Gastrocnemius medialis (tissue), 4 donors: ENCODE data around the gene KMT5B. TPM values are rescaled to one million over a fixed set of nuclear protein-coding genes. Genes with fewer than 3 reads are reported as not detected.

Source experiments
- ATAC-seq, 2 donors: fragments of 150-250 bp; one replicate each; pipeline ENCODE4 v1.9.1; 2016
- DNase-seq, 2 donors: peaks; one replicate each; pipeline ENCODE4 v3.0.0-alpha.2; 2019
- H3K27ac ChIP-seq, 4 donors: fragments of 200-600 bp; sonication (generic); 1 replicate in 1 of 4; 2 replicates in 3 of 4; pipeline ENCODE4 v1.5.1; 2016 to 2018; ENCODE audit warnings: mild to moderate bottlenecking in 2 of 4, moderate library complexity in 1 of 4
- H3K27me3 ChIP-seq, 3 donors: fragments of 200-600 bp; sonication (generic) in 2 of 3; 1 replicate in 1 of 3; 2 replicates in 2 of 3; pipeline versions ENCODE4 v1.5.1 to v1.6.0; 2016 to 2019; ENCODE audit warnings: mild to moderate bottlenecking in 1 of 3, moderate library complexity in 1 of 3
- H3K36me3 ChIP-seq, 2 donors: fragments of 200-600 bp; sonication (generic) in 1 of 2; one replicate each; pipeline ENCODE4 v1.5.1; 2017 to 2018
- H3K4me1 ChIP-seq, 2 donors: fragments of 200-600 bp; sonication (generic) in 1 of 2; one replicate each; pipeline ENCODE4 v1.5.1; 2016 to 2017; ENCODE audit warnings: mild to moderate bottlenecking in 2 of 2
- H3K4me3 ChIP-seq, 4 donors: fragments of 200-600 bp; sonication (generic) in 3 of 4; 1 replicate in 1 of 4; 2 replicates in 3 of 4; pipeline ENCODE4 v1.5.1; 2016 to 2019; ENCODE audit warnings: mild to moderate bottlenecking in 2 of 4
- H3K9me3 ChIP-seq, 3 donors: fragments of 200-600 bp; sonication (generic) in 2 of 3; 1 replicate in 1 of 3; 2 replicates in 2 of 3; pipeline ENCODE4 v1.5.1; 2016 to 2019
- POLR2A ChIP-seq, 2 donors: fragments of 450-650 bp; IDR thresholded peaks; one replicate each; pipeline ENCODE4 v1.6.1; 2017; ENCODE audit warnings: antibody characterized with exemption in 2 of 2, mild to moderate bottlenecking in 2 of 2, moderate library complexity in 2 of 2
- in situ Hi-C, 4 donors: fragments of 200-750 bp; cut with MboI; loops; one replicate each; pipeline versions ENCODE4 v1.15.0 to v1.8.0; 2017; ENCODE audit warnings: low sequenced_read_pairs in 4 of 4
- intact Hi-C: fragments of 100-400 bp; cut with DNase I; formaldehyde crosslinking; loops from one replicate; pipeline ENCODE4 v1.15.1; 2023; ENCODE audit warnings: low total_unique reads
- total RNA-seq, 4 donors: library from RNA; depleted of rRNA; stranded (reverse); fragments of >200 nt; gene quantifications; one replicate each; pipeline versions ENCODE4 v1.1.0 to v1.2.3, GENCODE V29; 2016
- TF ChIP-seq, protein P1 (sequence below), 5 experiments: fragments of 450-650 bp in 3 of 5; fragments of 200-600 bp in 2 of 5; sonication (generic) in 2 of 5; IDR thresholded peaks in 4 of 5; conservative IDR thresholded peaks in 1 of 5; 1 replicate in 4 of 5; 2 replicates in 1 of 5; pipeline ENCODE4 v1.5.1; 2016 to 2019; ENCODE audit warnings: antibody characterized with exemption in 5 of 5, mild to moderate bottlenecking in 3 of 5, moderate library complexity in 3 of 5

KMT5B gene
- total RNA-seq, 4 donors from 2014 or later = 17.3 to 21.0 (median 19.2) TPM

DNA sequence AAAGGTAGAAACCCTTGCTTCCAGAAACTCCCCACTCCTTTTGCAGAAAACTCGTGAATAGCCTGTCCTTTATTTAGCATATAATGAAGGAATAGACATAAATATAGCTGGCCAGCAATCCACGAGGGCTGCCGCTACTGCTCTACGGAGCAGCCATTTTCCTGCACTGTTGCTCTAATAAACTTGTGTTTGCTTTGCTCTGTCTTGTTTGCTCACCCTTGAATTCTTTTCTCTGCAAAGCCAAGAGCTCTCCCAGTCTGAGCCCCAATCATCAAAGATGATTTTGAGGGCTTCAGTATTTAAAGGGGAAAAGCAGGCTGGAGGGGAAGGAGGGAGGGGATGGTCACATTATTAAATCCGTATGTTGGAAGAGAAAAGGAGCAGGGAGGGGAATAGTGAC lies 75.3 kb downstream of the KMT5B start:
- no peak for DNase-seq
- in situ Hi-C loops (loop anchor here in 1 of 4 donors (5.0 kb wide), 1 partner anchor 36 kb away; no protein-coding TSS in a partner anchor), intact Hi-C loops (no loop called here)

DNA sequence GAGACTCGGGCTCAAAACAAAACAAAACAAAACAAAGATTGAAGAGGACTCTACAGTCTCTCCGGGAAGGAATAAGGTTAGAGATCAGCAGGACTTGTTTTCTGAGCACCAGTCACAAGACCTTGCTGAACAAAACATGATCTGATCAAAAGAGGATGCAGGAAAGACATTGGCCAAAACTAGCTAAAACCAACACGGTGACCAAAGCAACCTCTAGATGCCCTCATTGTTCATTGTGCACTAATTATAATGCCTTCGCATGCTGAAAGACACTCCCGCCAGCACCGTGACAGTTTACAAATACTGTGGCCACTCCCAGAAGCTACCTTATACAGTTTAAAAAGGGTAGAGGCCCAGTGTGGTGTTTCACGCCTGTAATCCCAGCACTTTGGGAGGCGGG lies 76.2 kb downstream of the KMT5B start:
- no peak for TF ChIP-seq POLR2A (IDR thresholded peaks at IDR 0.05)
- TF ChIP-seq, protein P1, sequence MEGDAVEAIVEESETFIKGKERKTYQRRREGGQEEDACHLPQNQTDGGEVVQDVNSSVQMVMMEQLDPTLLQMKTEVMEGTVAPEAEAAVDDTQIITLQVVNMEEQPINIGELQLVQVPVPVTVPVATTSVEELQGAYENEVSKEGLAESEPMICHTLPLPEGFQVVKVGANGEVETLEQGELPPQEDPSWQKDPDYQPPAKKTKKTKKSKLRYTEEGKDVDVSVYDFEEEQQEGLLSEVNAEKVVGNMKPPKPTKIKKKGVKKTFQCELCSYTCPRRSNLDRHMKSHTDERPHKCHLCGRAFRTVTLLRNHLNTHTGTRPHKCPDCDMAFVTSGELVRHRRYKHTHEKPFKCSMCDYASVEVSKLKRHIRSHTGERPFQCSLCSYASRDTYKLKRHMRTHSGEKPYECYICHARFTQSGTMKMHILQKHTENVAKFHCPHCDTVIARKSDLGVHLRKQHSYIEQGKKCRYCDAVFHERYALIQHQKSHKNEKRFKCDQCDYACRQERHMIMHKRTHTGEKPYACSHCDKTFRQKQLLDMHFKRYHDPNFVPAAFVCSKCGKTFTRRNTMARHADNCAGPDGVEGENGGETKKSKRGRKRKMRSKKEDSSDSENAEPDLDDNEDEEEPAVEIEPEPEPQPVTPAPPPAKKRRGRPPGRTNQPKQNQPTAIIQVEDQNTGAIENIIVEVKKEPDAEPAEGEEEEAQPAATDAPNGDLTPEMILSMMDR (IDR thresholded peaks at IDR 0.05 in 4 of 5, conservative IDR thresholded peaks at IDR 0.05 in 1 of 5) = no peak
- no peaks in the 10 kb centered on the region for H3K36me3 ChIP-seq
- intact Hi-C loops = no loop called here
- H3K27me3 ChIP-seq = no peaks in the 10 kb centered on the region
- H3K4me1 ChIP-seq = no peaks in the 10 kb centered on the region
- no peak overlapping the region for H3K27ac ChIP-seq
- in situ Hi-C loops = loop anchor here in 1 of 4 donors (5.0 kb wide), 1 partner anchor 35 kb away; no protein-coding TSS in a partner anchor
- no peaks in the 10 kb centered on the region for H3K9me3 ChIP-seq
- ATAC-seq = no peak
- DNase-seq = no peak
- no peak overlapping the region for H3K4me3 ChIP-seq

More for the DNA sequence above, 75.3 kb downstream of the KMT5B start:
- H3K27ac ChIP-seq = no peak overlapping the region
- no peak for ATAC-seq
- H3K9me3 ChIP-seq = no peaks in the 10 kb centered on the region
- no peaks in the 10 kb centered on the region for H3K4me1 ChIP-seq
- no peaks in the 10 kb centered on the region for H3K36me3 ChIP-seq
- no peak overlapping the region for H3K4me3 ChIP-seq
- H3K27me3 ChIP-seq = no peaks in the 10 kb centered on the region
- TF ChIP-seq, protein P1 (IDR thresholded peaks at IDR 0.05 in 4 of 5, conservative IDR thresholded peaks at IDR 0.05 in 1 of 5) = no peak
- no peak for TF ChIP-seq POLR2A (IDR thresholded peaks at IDR 0.05)

DNA sequence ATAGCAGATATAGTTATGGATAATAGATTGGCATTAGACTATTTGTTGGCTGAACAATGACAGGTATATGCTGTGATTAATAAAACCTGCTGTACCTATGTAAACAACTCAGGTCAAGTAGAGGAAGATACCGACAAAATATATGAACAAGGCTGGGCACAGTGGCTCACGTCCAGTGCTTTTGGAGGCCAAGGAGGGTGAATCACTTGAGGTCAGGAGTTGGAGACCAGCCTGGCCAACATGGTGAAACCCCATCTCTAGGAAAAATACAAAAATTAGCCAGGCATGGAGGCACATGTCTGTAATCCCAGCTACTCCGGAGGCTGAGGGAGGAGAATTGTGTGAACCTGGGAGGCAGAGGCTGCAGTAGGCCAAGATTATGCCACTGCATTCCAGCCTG lies 77.9 kb downstream of the KMT5B start:
- no peak for TF ChIP-seq POLR2A (IDR thresholded peaks at IDR 0.05)
- TF ChIP-seq, protein P1 (IDR thresholded peaks at IDR 0.05 in 4 of 5, conservative IDR thresholded peaks at IDR 0.05 in 1 of 5) = no peak
- H3K36me3 ChIP-seq = no peaks in the 10 kb centered on the region
- ATAC-seq (no peak), DNase-seq (no peak)
- no peaks in the 10 kb centered on the region for H3K4me1 ChIP-seq
- H3K4me3 ChIP-seq = no peak overlapping the region
- no peak overlapping the region for H3K27ac ChIP-seq
- in situ Hi-C loops (loop anchor here in 1 of 4 donors (5.0 kb wide), 1 partner anchor 33 kb away; no protein-coding TSS in a partner anchor), intact Hi-C loops (no loop called here)
- H3K9me3 ChIP-seq = no peaks in the 10 kb centered on the region
- H3K27me3 ChIP-seq = no peaks in the 10 kb centered on the region

DNA sequence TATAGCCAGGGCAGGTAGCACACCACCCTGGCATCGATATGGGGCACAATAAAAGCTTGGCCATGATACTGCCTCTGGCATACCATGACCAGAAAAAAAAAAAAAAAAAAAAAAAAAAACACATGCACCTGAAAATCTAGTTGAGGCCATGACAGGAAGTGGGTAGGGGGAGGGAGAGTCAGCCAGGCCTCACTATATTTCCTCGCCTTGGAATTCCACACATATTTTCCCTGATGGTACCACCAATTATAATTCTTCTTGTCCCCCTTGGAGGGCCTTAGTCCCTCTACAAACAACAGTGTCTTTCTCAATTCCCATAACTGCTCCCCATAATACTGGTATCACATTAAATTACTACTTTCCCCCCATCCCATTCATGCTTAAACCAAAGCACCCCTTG lies 79.3 kb downstream of the KMT5B start:
- no peak overlapping the region for H3K27ac ChIP-seq
- TF ChIP-seq POLR2A (IDR thresholded peaks at IDR 0.05) = no peak
- TF ChIP-seq, protein P1 (IDR thresholded peaks at IDR 0.05 in 4 of 5, conservative IDR thresholded peaks at IDR 0.05 in 1 of 5) = no peak
- in situ Hi-C loops = no loop called here
- intact Hi-C loops = no loop called here
- ATAC-seq (no peak), DNase-seq (no peak)
- no peaks in the 10 kb centered on the region for H3K36me3 ChIP-seq
- H3K4me1 ChIP-seq = peaks cover 4 to 5% of the 10 kb centered on the region in 2 donors
- H3K27me3 ChIP-seq = no peaks in the 10 kb centered on the region
- no peaks in the 10 kb centered on the region for H3K9me3 ChIP-seq
- H3K4me3 ChIP-seq = no peak overlapping the region

DNA sequence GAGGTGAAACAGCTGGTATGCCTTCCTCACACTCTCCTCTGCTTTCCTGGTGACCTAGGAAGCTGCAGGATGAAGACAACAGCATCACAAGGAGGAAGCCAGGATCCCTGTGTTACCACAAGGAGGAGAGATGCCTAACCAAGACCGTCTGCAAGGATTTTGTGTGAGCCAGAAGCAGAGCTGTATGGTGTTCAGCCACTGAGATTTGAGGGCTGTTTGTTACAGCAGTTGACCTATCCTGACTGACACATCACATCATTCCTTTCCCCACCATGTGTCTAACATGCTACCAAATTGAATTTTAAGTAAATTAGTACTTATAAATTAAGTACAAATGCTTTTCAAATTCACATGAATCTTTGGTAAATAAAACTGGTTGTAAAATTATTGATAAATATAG lies 83.0 kb downstream of the KMT5B start:
- Histone ChIP-seq H3K4me1 (peaks cover 5 to 17% of the 10 kb centered on the region in 2 donors), H3K4me3 (no peak overlapping the region), H3K27ac (no peak overlapping the region), H3K36me3 (no peaks in the 10 kb centered on the region), H3K9me3 (no peaks in the 10 kb centered on the region), H3K27me3 (no peaks in the 10 kb centered on the region)
- intact Hi-C loops = no loop called here
- DNase-seq (no peak), ATAC-seq (no peak)
- in situ Hi-C loops = no loop called here
- TF ChIP-seq POLR2A (IDR thresholded peaks at IDR 0.05) = no peak
- TF ChIP-seq, protein P1 (IDR thresholded peaks at IDR 0.05 in 4 of 5, conservative IDR thresholded peaks at IDR 0.05 in 1 of 5) = no peak
